B cell (primary cell): Measurements from ENCODE around the gene CPNE5.

Experiments
- CTCF ChIP-seq: fragments of 200-600 bp; IDR thresholded peaks from one replicate; pipeline ENCODE4 v1.8.0; 2022; ENCODE audit warnings: antibody characterized with exemption, mild to moderate bottlenecking
- EZH2 ChIP-seq: IDR thresholded peaks from 2 replicates; pipeline ENCODE4 v1.6.1; 2012; ENCODE audit warnings: borderline replicate concordance, low read depth, mild to moderate bottlenecking, moderate library complexity, low read length; ENCODE audit not compliant: insufficient read depth, poor library complexity, severe bottlenecking

- no peak for TF ChIP-seq CTCF
- no peak for TF ChIP-seq EZH2
These were observed 7.9 kb upstream of the CPNE5 start for GRCh38 chr6:36847152-36847551.
